ENCODE measurements around the gene BUB3. TPM values are rescaled to one million over a fixed set of nuclear protein-coding genes. Genes with fewer than 3 reads are reported as not detected.

BUB3 gene
- total RNA-seq, 1 experiment from 2014 or later, result 96.5 TPM

GRCh38 chr10:123213192-123213591 lies 59.0 kb downstream of the BUB3 start:
- no peaks in the 10 kb centered on the region for H3F3A ChIP-seq (ENCODE audit: insufficient read depth, low read depth)
- no peak for TF ChIP-seq EZH2 (IDR thresholded peaks at IDR 0.05; ENCODE audit: low read depth)
- TF ChIP-seq CTCF (conservative IDR thresholded peaks at IDR 0.05), result no peak
- intact Hi-C loops (cut with micrococcal nuclease; ENCODE audit: unreplicated experiment), result no loop called here
- H3K79me2 ChIP-seq (ENCODE audit: low read depth), result no peaks in the 10 kb centered on the region
- H3K4me1 ChIP-seq (replicated peaks; ENCODE audit: insufficient read depth), result no peaks in the 10 kb centered on the region
- H2AFZ ChIP-seq, result no peak overlapping the region
- ChIA-PET CTCF (no interaction called here), POLR2A (ENCODE audit: unreplicated experiment) (no interaction called here)
- no peaks in the 10 kb centered on the region for H4K20me1 ChIP-seq (ENCODE audit: insufficient read depth)
- no peak for DNase-seq
- no peak overlapping the region for H3K4me3 ChIP-seq
- no TSS peak for BruUV-seq (replicated peaks)
- H3K4me2 ChIP-seq, result no peak overlapping the region
- no peak overlapping the region for H3K27ac ChIP-seq
- no peaks in the 10 kb centered on the region for H3K9me2 ChIP-seq (ENCODE audit: insufficient read depth)
- H3K36me3 ChIP-seq (ENCODE audit: low read depth), result no peaks in the 10 kb centered on the region
- no peaks in the 10 kb centered on the region for H3K9me3 ChIP-seq (ENCODE audit: insufficient read depth, low read depth)
- H3K27me3 ChIP-seq (ENCODE audit: insufficient read depth, low read depth), result no peaks in the 10 kb centered on the region

Other genes with a start within 250 kb of the BUB3 start
- gene FAM24A, start 243.8 kb upstream of the BUB3 start, total RNA-seq (2021), result not detected in 2 replicates
- gene C10orf88, start 200.2 kb upstream of the BUB3 start, total RNA-seq (2021), result 2.9 and 7.6 TPM in 2 replicates
- 3.2 and 3.4 TPM in 2 replicates for gene PSTK, start 174.0 kb upstream of the BUB3 start, total RNA-seq (2021)
- gene IKZF5, start 145.6 kb upstream of the BUB3 start, total RNA-seq (2021), result 6.6 and 7.1 TPM in 2 replicates
- 7.3 and 12.8 TPM in 2 replicates for gene ACADSB, start 145.4 kb upstream of the BUB3 start, total RNA-seq (2021)
- gene HMX3, start 18.4 kb upstream of the BUB3 start, total RNA-seq (2021), result not detected in 2 replicates
- not detected in 2 replicates for gene HMX2, start 6.3 kb upstream of the BUB3 start, total RNA-seq (2021)